GM19025 (cell line): ENCODE results near the gene CCDC159.
A peak's percentile ranks its signal among the peaks of the same experiment; 100 is the strongest.
"Not testable (repeated sequence)": the region's sequence is repeated elsewhere in the genome, so short reads cannot be mapped to it uniquely, and the experiment has no call there.

Experiments
- ATAC-seq: cut with Tn5 transposase; IDR thresholded peaks from one replicate; pipeline ENCODE4 v1.9.1; 2021; ENCODE audit warnings: mild to moderate bottlenecking, low read depth, moderate library complexity; ENCODE audit not compliant: unreplicated experiment

Gene CCDC159

GRCh38 chr19:11346104-11346940 is at the start of gene CCDC159, which contains the start of gene TMEM205:
CCDC159 (plus strand) TSS chr19:11346519; CDS start chr19:11346607, 88 bp downstream.
TMEM205 (minus strand) TSS chr19:11346268; CDS start chr19:11345619, 649 bp downstream.
- ATAC-seq: peak; percentile 91

GRCh38 chr19:11299946-11300810 is 46.1 kb upstream of the CCDC159 start:
- ATAC-seq: no peak

DNA sequence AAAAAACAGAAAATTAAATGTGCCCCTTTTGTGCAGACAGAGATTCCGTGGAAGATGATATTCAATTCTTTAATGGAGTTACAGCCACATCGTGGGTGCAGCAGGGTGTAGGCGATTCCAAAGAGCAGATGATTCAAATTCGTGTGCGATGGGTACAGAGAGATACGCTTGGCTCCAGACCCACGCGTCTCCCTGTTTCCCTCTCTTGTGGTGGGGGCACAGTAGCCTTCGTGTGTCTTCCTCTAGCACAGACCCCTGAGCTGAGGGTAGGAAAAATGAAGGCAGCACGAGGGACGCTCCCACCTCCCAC is 45.6 kb upstream of the CCDC159 start:
- ATAC-seq: no peak

DNA sequence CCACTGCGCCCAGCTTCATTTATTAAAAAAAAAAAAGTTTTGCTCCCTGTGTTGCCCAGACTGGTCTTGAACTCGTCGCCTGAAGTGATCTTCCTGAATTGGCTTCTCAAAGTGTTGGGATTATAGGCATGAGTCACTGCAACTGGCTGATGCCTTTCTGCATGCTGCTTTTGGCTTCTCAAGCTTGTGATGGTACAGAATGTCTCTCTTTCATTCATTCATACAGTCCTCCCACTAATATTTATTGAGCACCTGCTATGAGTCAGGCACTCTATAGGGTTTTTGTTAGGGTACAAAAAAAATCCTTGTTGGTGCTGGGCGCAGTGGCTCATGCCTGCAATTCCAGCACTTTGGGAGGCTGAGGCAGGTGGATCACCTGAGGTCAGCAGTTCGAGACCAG is 41.4 kb upstream of the CCDC159 start:
- ATAC-seq: no peak

DNA sequence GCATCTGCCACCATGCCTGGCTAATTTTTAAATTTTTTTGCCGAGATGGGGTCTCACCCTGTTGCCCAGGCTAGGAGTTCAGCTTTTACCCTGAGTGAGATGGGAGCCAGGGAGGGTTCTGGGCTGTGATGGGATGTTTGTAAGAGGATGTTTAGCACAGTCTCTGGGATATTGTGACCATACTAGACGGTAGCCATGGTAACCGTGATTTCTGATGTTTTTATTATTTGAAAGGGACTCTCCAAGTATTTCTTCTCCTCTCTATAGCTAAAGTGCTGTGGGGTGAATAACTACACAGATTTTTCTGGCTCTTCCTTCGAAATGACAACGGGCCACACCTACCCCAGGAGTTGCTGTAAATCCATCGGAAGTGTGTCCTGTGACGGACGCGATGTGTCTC is 40.0 kb upstream of the CCDC159 start:
- ATAC-seq: no peak

DNA sequence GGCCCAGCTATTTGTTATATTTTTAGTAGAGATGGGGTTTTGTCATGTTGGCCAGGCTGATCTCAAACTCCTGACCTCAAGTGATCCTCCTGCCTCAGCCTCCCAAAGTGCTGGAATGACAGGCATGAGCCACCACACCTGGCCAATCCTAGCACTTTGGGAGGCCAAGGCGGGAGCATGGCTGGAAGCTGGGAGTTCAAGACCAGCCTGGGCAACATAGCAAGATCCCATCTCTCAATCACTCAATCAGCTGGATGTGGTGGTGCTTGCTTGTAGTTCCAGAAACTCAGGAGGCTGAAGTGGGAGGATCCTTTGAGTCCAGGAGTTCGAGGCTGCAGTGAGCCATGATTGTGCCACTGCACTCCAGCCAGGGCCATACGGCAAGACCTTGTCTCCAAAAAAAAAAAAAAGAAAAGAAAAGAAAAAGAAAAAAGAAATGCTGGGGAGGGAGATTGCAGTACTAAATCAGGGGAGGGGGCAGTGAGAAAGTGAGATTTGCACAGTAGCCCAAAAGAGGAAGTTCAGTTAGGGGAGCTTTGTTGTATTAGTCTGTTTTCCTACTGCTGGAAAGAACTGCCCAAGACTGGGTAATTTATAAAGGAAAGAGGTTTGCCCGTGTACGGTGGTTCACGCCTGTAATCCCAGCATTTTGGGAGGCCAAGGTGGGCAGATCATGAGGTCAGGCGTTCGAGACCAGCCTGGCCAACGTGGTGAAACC is 25.9 kb upstream of the CCDC159 start:
- not testable (repeated sequence) for ATAC-seq

DNA sequence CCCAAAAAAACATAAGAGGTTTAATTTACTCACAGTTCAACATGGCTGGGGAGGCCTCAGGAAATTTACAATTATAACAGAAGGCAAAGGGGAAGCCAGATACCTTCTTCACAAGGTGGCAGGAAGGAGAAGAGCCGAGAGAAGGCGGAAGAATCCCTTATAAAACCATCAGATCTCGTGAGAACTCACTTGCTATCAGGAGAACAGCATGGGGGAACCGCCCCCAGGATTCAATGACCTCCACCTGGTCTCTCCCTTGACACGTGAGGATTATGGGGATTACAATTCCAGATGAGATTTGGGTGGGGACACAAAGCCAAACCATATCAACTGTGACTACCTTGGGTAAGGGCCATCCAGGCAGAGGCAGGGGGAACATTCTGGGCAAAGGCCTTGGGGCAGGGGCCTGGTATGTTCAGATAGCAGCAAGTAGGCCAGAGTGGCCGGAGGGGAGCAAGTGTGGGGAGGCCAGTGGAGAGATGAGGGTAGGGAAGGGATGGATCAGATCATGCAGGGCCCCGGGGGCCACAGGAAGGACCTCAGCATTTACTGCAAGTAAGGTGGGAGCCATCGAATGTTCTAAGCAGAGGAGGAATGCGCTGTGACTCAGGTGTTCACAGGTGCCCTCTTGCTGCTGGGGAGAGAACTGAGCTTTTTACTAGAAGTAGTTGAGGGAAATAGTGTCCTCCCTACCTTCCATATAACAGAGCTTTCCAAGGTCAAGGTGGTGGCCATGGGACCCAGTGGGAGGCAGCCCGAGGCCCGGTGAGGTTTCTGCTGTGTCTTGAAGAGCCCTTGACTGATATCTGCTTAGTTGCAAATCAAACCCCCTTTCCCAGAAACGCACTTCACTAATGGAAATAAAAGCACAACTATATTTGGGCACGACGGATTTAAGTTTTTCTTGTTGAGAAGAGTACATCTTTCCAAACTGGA is 24.9 kb upstream of the CCDC159 start:
- no peak for ATAC-seq

DNA sequence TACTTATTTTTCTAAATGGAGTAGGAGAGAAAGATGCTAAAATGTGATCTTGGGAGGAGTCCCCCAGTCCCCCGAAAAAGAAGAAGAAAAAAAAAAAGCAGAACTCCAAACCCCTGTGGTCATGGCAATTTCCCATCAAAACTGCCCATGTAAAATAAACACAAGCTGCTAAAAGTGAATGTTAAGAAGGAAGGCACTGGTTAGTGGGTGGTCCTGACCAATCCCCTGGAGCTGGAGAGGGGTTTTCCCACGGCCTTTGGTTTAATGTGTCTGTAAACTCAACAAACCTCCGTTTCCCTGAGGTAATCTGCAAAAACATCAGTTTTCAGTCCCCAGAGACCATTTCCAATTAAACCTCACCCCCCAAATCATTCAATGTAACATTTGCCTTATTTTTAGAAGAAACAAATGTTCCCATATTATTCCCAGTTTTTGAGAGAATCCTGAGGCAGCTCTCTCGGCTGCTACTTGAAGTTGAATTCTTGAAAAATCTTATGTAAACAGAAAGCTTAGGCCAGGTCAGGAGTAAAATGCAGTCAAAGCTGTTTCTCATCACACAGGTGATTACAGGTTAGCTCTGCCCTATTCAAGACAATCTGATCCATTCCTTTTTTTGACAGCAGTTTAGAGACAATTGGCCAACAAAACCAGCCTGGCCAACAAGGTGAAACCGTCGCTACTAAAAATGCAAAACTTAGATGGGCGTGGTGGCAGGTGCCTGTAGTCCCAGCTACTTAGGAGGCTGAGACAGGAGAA is 23.9 kb upstream of the CCDC159 start:
- no peak for ATAC-seq

DNA sequence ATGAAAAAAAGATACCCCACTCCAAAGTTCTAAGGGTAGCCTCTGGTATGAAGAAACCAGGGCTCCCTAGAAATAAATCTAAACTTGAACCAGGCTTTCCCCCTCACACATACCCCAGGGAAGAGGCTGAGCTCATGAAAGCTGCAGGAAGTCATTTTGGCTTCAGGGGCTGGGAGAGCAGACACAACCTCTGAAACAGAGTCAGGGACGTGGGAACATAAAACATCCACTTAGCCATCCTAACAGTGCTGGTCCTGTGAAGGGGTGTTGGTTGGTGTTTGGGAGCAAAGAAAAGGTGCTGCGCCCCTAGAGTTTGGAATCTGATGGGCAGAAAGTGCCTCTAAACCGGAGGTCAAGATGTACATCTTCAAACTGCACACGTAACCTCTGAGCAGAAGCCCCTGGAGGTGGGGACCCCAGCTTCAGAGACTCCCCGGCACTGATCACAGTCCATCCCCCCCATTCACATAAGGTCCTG is 22.7 kb upstream of the CCDC159 start:
- ATAC-seq: no peak

- ATAC-seq: peak; percentile 61
Observed at GRCh38 chr19:11324079-11324661, 22.1 kb upstream of the CCDC159 start.

- no peak for ATAC-seq
Observed at GRCh38 chr19:11324748-11325389, 21.4 kb upstream of the CCDC159 start.

DNA sequence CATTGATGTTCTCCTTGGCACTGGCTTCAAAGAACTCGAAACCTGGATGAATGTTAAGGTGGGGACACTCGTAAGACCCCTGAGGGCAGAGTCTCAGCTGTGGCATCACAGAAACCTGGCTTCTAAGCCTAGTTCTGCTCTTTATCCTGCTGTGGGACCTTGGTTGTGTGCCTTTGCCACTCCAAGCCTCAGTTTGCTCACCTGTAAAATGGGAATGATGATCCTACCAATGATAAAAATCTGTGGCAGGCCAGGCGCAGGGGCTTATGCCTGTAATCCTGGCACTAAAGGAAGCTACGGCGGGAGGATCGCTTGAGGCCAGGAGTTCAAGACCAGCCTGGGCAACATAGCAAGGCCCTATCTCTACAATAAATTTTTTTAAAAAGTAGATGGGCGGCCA is 20.8 kb upstream of the CCDC159 start:
- no peak for ATAC-seq

GRCh38 chr19:11330127-11330526 is 16.2 kb upstream of the CCDC159 start:
- ATAC-seq: no peak

DNA sequence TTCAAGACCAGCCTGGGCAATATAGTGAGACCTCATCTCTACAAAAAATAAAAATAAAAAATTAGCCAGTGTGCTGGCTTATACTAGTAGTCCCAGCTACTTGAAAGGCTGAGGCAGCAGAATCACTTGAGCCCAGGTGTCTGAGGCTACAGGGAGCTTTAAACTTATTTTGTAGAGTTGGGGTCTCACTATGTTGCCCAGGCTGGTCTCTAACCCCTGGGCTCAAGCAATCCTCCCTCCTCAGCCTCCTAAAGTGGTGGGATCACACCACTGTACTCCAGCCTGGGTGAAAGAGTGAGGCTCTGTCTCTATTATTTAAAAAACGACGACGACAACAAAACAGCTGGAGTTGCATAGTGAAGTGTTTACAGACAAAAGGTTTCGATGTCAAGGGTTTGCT is 14.8 kb upstream of the CCDC159 start:
- ATAC-seq: no peak

DNA sequence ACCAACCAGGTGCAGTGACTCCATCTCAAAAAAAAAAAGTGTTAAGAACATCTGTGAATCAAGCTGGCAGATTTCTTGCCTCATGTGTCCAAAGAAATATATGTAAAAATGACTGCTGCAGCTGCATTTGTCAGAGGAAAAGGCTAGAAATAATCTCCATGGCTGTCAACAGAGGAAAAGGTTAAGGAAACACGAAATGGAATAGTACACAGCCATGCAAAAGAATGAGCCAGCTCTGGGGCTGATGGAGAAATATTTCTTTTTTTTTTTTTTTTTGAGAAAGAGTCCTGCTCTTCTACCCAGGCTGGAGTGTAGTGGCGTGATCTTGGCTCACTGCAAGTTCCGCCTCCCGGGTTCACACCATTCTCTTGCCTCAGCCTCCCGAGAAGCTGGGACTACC is 13.5 kb upstream of the CCDC159 start:
- ATAC-seq: no peak

GRCh38 chr19:11333838-11334237 is 12.5 kb upstream of the CCDC159 start:
- ATAC-seq: not testable (repeated sequence)

DNA sequence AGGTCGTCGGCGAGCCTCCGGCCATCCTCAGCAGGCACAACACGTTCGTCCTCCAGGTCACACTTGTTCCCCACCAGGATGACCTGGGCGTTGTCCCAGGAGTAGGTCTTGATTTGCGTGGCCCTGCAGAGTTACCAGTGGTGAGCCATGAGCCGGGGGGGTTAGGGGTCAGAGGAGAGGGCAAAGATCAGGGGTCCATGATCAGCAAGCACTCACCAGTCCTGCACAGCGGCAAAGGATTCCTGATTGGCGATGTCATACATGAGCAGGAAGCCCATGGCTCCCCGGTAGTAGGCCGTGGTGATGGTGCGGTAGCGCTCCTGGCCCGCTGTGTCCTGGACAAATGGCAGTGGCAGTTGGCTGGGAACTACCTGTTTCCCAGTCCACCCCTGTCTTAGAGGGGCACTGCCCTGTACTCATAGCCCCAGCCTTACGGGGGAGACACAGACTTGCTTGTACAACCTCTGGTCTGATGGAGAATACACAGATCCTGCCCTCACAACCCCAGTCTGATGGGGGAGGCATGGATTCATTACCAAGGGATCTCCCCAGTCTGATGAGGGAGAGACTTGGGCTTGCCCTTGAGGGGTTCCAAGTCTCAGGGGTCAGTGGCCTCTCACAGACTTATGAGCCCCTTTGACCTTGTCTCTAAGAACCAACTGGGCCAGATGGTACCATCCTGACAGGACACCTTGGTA is 10.7 kb upstream of the CCDC159 start:
- ATAC-seq: no peak

DNA sequence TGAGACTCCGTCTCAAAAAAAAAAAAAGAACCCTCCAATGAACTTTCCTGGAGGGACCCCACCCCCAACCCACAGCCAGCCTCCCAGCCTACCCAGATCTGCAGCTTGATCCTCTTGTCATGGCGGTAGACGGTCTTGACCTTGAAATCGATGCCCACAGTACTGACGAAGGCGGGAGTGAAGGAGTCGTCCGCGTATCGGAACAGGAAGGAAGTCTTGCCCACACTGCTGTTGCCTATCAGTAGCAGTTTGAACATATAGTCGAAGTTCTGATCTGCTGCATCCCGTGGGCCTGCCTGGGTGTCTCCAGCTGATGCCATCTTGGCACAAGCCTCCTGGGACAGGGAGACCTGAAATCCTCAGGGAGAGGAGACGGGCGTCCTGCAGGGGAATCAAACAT is 9.2 kb upstream of the CCDC159 start:
- ATAC-seq: no peak
